Neural cell (in vitro differentiated cells): ENCODE measurements around the gene ACSL5. TPM values are rescaled to one million over a fixed set of nuclear protein-coding genes. Genes with fewer than 3 reads are reported as not detected.

Experiments
- H2AFZ ChIP-seq: fragments of 200-600, 300-800 bp; sonication (generic), shearing (Covaris generic); 2 replicates; pipeline ENCODE4 v1.6.0; 2014; ENCODE audit warnings: low read depth, mild to moderate bottlenecking, antibody characterized with exemption, low read length, moderate library complexity
- H3F3A ChIP-seq: fragments of 200-600 bp; shearing (Covaris generic); 2 replicates; pipeline ENCODE4 v1.6.1; 2016; ENCODE audit warnings: mild to moderate bottlenecking, moderate library complexity, mixed read lengths, antibody characterized with exemption, low read length; ENCODE audit not compliant: insufficient read depth, poor library complexity, severe bottlenecking
- H3K27ac ChIP-seq: fragments of 200-600, 300-800 bp; sonication (generic), shearing (Covaris generic); 2 replicates; pipeline ENCODE4 v1.5.1; 2014; ENCODE audit warnings: mild to moderate bottlenecking, low read length, moderate library complexity
- H3K27me3 ChIP-seq: fragments of 300-800, 200-600 bp; sonication (generic), shearing (Covaris generic); 2 replicates; pipeline ENCODE4 v1.6.0; 2014; ENCODE audit warnings: mild to moderate bottlenecking, low read depth, low read length, moderate library complexity; ENCODE audit not compliant: insufficient read depth
- H3K36me3 ChIP-seq: fragments of 300-800, 200-600 bp; sonication (generic), shearing (Covaris generic); 2 replicates; pipeline ENCODE4 v1.5.1; 2014; ENCODE audit warnings: mild to moderate bottlenecking, antibody characterized with exemption, low read length, moderate library complexity; ENCODE audit not compliant: insufficient read depth
- H3K4me2 ChIP-seq: fragments of 300-800, 200-600 bp; sonication (generic), shearing (Covaris generic); 2 replicates; pipeline ENCODE4 v1.6.0; 2014; ENCODE audit warnings: mild to moderate bottlenecking, low read length
- H3K4me3 ChIP-seq: fragments of 300-800, 200-600 bp; sonication (generic), shearing (Covaris generic); 2 replicates; pipeline ENCODE4 v1.5.1; 2014; ENCODE audit warnings: mild to moderate bottlenecking, low read length, moderate library complexity
- H3K79me2 ChIP-seq: fragments of 200-600 bp; shearing (Covaris generic); replicated peaks from 2 replicates; pipeline ENCODE4 v1.6.0; 2014; ENCODE audit warnings: mild to moderate bottlenecking, low read length, moderate library complexity; ENCODE audit not compliant: insufficient read depth
- H3K9ac ChIP-seq: fragments of 300-800, 200-600 bp; sonication (generic), shearing (Covaris generic); 2 replicates; pipeline ENCODE4 v1.6.1; 2016; ENCODE audit warnings: mild to moderate bottlenecking, low read length, mixed read lengths
- H3K9me2 ChIP-seq: fragments of 200-600 bp; shearing (Covaris generic); 2 replicates; pipeline ENCODE4 v1.6.1; 2016; ENCODE audit warnings: mild to moderate bottlenecking, low read length, mixed read lengths; ENCODE audit not compliant: insufficient read depth
- H3K9me3 ChIP-seq: fragments of 200-600, 300-800 bp; sonication (generic), shearing (Covaris generic); 2 replicates; pipeline ENCODE4 v1.6.1; 2016; ENCODE audit warnings: mild to moderate bottlenecking, mixed run types, low read length, moderate library complexity, mixed read lengths
- H4K20me1 ChIP-seq: fragments of 200-600 bp; shearing (Covaris generic); 2 replicates; pipeline ENCODE4 v1.6.1; 2016; ENCODE audit warnings: mild to moderate bottlenecking, mixed run types; ENCODE audit not compliant: insufficient read depth
- EP300 ChIP-seq: fragments of 450-650 bp; conservative IDR thresholded peaks from 2 replicates; pipeline ENCODE4 v1.6.1; 2014; ENCODE audit warnings: antibody characterized with exemption, mild to moderate bottlenecking, moderate library complexity; ENCODE audit not compliant: poor library complexity, severe bottlenecking
- EZH2 ChIP-seq: fragments of 200-600, 300-800 bp; shearing (Covaris generic), sonication (generic); IDR thresholded peaks from 2 replicates; pipeline ENCODE4 v1.6.1; 2014; ENCODE audit warnings: antibody characterized with exemption, low read length, borderline replicate concordance, mild to moderate bottlenecking; ENCODE audit not compliant: insufficient read depth, poor library complexity, severe bottlenecking
- MXI1 ChIP-seq: fragments of 450-650 bp; conservative IDR thresholded peaks from 2 replicates; pipeline ENCODE4 v1.6.1; 2014; ENCODE audit warnings: antibody characterized with exemption, mild to moderate bottlenecking; ENCODE audit not compliant: poor library complexity, severe bottlenecking
- POLR2AphosphoS5 ChIP-seq: IDR thresholded peaks from 2 replicates; pipeline ENCODE4 v1.6.1; 2012
- RAD21 ChIP-seq: fragments of 450-650 bp; conservative IDR thresholded peaks from 2 replicates; pipeline ENCODE4 v1.6.1; 2014; ENCODE audit warnings: antibody characterized with exemption, mild to moderate bottlenecking, moderate library complexity
- SMC3 ChIP-seq: fragments of 450-650 bp; conservative IDR thresholded peaks from 2 replicates; pipeline ENCODE4 v1.6.1; 2014; ENCODE audit warnings: antibody characterized with exemption, mild to moderate bottlenecking, moderate library complexity; ENCODE audit not compliant: poor library complexity
- TAF1 ChIP-seq: IDR thresholded peaks from 2 replicates; pipeline ENCODE4 v1.6.1; 2012; ENCODE audit warnings: low read depth
- polyA plus RNA-seq: library from polyadenylated mRNA; depleted of rRNA; stranded (reverse); fragments of >200 nt; gene quantifications from 2 replicates; pipeline ENCODE4 v1.2.3, GENCODE V29; 2014
- TF ChIP-seq, protein P1 (sequence below): IDR thresholded peaks from 2 replicates; pipeline ENCODE4 v1.6.1; 2012; ENCODE audit warnings: borderline replicate concordance
- TF ChIP-seq, protein P2 (sequence below): fragments of 450-650 bp; IDR thresholded peaks from 2 replicates; pipeline ENCODE4 v1.5.1; 2014; ENCODE audit warnings: antibody characterized with exemption, mild to moderate bottlenecking, moderate library complexity; ENCODE audit not compliant: poor library complexity, severe bottlenecking

Gene ACSL5
- polyA plus RNA-seq, 1 donor from 2014 or later, result not detected

DNA sequence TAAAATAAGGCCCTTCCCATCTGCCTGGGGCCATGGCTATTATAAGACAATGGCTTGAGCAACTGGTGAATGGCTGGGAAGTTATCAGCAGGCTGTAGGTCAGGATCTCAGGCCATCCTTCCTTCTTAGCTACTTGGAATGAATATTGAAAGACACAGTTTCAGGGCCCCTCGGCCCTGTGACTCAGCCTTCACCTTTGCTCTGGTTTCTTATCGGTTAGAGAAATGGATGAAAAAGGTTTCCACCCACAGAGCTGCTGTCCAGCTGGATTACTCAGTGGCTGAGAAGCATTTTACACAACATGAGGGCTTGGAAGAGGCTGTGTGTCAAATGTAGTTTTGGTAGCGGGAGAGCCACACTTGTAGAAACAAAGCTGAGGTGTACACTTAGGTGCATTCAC lies 9.4 kb downstream of the ACSL5 start:
- H3F3A ChIP-seq, result no peaks in the 10 kb centered on the region
- no peaks in the 10 kb centered on the region for H3K36me3 ChIP-seq
- no peaks in the 10 kb centered on the region for H3K9me2 ChIP-seq
- no peak overlapping the region for H3K4me3 ChIP-seq
- no peak overlapping the region for H3K4me2 ChIP-seq
- H3K9me3 ChIP-seq, result no peaks in the 10 kb centered on the region
- no peak overlapping the region for H2AFZ ChIP-seq
- no peaks in the 10 kb centered on the region for H3K27me3 ChIP-seq
- H4K20me1 ChIP-seq, result no peaks in the 10 kb centered on the region
- H3K27ac ChIP-seq, result no peak overlapping the region
- no peak for TF ChIP-seq POLR2AphosphoS5
- H3K79me2 ChIP-seq, result no peaks in the 10 kb centered on the region
- no peak overlapping the region for H3K9ac ChIP-seq

DNA sequence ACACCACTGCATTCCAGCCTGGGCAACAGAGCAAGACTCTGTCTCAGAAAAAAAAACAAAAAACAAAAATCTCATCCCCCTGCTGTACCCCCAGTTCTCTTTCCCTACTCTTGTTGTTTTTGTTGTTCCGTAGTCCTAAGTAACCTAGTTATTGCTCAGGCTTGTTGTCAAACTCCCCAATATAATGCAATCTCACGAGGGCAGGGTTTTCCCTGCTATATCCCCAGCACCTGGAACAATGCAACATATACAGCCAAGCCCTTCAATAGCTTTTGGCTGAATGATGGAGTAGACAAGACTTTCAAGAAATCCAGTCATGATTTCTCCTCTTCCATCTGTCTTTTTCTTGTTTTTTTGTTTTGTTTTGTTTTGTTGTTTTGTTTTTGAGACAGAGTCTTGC lies 10.2 kb downstream of the ACSL5 start:
- Histone ChIP-seq H3K4me3 (no peak overlapping the region), H3K9me3 (no peaks in the 10 kb centered on the region), H3F3A (no peaks in the 10 kb centered on the region), H3K4me2 (no peak overlapping the region), H3K27me3 (no peaks in the 10 kb centered on the region), H4K20me1 (no peaks in the 10 kb centered on the region), H3K9me2 (no peaks in the 10 kb centered on the region), H3K79me2 (no peaks in the 10 kb centered on the region), H3K27ac (no peak overlapping the region), H3K36me3 (no peaks in the 10 kb centered on the region), H3K9ac (no peak overlapping the region), H2AFZ (no peak overlapping the region)
- TF ChIP-seq, protein P1, sequence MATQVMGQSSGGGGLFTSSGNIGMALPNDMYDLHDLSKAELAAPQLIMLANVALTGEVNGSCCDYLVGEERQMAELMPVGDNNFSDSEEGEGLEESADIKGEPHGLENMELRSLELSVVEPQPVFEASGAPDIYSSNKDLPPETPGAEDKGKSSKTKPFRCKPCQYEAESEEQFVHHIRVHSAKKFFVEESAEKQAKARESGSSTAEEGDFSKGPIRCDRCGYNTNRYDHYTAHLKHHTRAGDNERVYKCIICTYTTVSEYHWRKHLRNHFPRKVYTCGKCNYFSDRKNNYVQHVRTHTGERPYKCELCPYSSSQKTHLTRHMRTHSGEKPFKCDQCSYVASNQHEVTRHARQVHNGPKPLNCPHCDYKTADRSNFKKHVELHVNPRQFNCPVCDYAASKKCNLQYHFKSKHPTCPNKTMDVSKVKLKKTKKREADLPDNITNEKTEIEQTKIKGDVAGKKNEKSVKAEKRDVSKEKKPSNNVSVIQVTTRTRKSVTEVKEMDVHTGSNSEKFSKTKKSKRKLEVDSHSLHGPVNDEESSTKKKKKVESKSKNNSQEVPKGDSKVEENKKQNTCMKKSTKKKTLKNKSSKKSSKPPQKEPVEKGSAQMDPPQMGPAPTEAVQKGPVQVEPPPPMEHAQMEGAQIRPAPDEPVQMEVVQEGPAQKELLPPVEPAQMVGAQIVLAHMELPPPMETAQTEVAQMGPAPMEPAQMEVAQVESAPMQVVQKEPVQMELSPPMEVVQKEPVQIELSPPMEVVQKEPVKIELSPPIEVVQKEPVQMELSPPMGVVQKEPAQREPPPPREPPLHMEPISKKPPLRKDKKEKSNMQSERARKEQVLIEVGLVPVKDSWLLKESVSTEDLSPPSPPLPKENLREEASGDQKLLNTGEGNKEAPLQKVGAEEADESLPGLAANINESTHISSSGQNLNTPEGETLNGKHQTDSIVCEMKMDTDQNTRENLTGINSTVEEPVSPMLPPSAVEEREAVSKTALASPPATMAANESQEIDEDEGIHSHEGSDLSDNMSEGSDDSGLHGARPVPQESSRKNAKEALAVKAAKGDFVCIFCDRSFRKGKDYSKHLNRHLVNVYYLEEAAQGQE, result no peak
- TF ChIP-seq TAF1, result no peak
- no peak for TF ChIP-seq MXI1
- TF ChIP-seq EP300, result no peak
- no peak for TF ChIP-seq SMC3
- TF ChIP-seq EZH2, result no peak
- TF ChIP-seq, protein P2, sequence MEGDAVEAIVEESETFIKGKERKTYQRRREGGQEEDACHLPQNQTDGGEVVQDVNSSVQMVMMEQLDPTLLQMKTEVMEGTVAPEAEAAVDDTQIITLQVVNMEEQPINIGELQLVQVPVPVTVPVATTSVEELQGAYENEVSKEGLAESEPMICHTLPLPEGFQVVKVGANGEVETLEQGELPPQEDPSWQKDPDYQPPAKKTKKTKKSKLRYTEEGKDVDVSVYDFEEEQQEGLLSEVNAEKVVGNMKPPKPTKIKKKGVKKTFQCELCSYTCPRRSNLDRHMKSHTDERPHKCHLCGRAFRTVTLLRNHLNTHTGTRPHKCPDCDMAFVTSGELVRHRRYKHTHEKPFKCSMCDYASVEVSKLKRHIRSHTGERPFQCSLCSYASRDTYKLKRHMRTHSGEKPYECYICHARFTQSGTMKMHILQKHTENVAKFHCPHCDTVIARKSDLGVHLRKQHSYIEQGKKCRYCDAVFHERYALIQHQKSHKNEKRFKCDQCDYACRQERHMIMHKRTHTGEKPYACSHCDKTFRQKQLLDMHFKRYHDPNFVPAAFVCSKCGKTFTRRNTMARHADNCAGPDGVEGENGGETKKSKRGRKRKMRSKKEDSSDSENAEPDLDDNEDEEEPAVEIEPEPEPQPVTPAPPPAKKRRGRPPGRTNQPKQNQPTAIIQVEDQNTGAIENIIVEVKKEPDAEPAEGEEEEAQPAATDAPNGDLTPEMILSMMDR, result no peak
- TF ChIP-seq RAD21, result no peak
- TF ChIP-seq POLR2AphosphoS5, result no peak

DNA sequence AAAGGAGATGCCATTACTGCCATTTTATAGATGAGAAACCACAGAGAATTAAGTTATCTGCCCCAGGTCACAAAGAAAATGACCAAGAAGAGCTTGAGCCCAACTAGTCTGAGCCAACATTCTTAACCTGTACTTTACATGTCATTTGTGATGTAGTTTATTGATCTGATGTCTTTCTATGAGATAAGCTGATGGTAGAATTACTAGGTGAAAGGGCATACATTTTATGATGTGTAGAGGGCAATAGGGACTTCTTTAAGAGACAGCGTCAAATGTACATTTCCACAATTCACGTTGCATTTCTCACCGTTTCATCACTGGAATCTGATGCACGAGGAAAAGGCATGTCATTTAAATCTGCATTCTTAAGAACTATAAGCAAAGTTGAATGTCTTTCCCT lies 11.3 kb downstream of the ACSL5 start:
- Histone ChIP-seq H3F3A (no peaks in the 10 kb centered on the region), H3K4me3 (no peak overlapping the region), H2AFZ (no peak overlapping the region), H3K27ac (no peak overlapping the region), H3K36me3 (no peaks in the 10 kb centered on the region), H3K9me3 (no peaks in the 10 kb centered on the region), H3K4me2 (no peak overlapping the region), H3K79me2 (no peaks in the 10 kb centered on the region), H3K9ac (no peak overlapping the region), H3K27me3 (no peaks in the 10 kb centered on the region), H3K9me2 (no peaks in the 10 kb centered on the region), H4K20me1 (no peaks in the 10 kb centered on the region)
- no peak for TF ChIP-seq MXI1
- TF ChIP-seq, protein P2, result no peak
- no peak for TF ChIP-seq TAF1
- TF ChIP-seq EP300, result no peak
- TF ChIP-seq POLR2AphosphoS5, result no peak
- TF ChIP-seq SMC3, result no peak
- TF ChIP-seq, protein P1, result no peak
- no peak for TF ChIP-seq EZH2
- no peak for TF ChIP-seq RAD21
